T follicular helper cell (primary cell): ENCODE results near the gene CDKN3.

Source experiments
- DNase-seq: peaks from one replicate; pipeline ENCODE4 v3.0.0-alpha.2; 2020; ENCODE audit warnings: low read depth
- total RNA-seq, 2 experiments: gene quantifications; one replicate each; lab custom pipeline; 2026; lab: John Stamatoyannopoulos, UW

The CDKN3 gene, protein sequence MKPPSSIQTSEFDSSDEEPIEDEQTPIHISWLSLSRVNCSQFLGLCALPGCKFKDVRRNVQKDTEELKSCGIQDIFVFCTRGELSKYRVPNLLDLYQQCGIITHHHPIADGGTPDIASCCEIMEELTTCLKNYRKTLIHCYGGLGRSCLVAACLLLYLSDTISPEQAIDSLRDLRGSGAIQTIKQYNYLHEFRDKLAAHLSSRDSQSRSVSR
- 0.78 to 1.1 reads per million in 2 experiments for total RNA-seq

GRCh38 chr14:54396493-54397335 lies at the start of gene CDKN3:
CDKN3 (plus strand) TSS chr14:54397007; CDS start chr14:54397069, 62 bp downstream.
- DNase-seq, result peak; percentile 95

- no peak for DNase-seq
Measured at GRCh38 chr14:54347044-54347443, 49.8 kb upstream of the CDKN3 start.

- DNase-seq, result no peak
Measured at GRCh38 chr14:54348001-54348611, 48.7 kb upstream of the CDKN3 start.

DNA sequence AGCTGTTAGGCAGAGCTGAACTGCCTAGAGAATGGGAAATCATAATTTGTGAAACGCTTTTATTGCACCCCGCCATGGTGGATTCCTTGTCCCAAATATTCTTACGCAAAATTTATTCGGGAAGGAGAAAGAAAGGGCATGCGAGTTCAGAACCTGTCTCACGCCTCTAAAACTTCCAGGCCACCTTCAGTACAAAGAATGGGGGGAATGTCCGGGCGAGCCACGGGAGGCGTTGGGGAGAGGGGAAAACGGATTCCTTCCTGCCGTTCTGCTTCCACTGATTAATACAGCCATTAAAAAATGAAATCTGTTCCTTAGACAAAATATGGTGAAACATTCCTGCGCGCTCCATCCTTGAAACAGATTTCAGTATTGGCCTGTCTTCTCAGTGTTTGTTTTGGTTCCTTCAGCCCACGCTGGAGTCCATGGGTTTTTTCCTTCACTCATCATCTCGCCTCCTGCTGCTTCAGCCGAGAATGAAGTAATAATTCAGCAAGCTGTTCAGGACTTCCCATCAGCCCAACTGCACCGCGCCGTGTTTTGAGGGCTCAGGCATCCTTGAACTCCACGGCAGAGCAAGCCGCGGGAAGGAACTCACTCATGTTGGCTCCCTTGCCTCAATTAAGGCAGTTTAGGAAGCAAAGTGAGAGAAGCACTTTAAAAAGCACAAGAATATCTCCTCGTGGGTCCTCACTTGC lies 47.7 kb upstream of the CDKN3 start:
- DNase-seq, result no peak

DNA sequence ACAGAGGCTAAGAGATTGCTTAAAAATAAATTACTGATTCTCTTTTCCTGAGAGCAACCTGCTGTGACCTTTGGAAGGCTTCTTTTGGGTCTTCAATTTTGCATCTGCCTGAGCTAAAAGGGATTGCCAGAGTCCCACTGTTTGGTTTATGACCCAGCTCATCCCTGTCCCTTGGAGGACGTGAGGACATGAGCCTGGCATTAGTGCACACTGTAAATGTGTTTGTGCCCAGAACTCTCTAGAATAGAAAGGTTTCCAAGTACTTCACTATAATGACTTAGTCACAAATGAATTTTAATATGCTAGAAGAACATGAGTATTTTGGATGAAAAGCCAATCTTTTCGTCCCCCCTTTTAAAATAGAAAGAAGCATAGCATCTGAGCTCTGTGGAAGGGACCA lies 47.1 kb upstream of the CDKN3 start:
- no peak for DNase-seq

DNA sequence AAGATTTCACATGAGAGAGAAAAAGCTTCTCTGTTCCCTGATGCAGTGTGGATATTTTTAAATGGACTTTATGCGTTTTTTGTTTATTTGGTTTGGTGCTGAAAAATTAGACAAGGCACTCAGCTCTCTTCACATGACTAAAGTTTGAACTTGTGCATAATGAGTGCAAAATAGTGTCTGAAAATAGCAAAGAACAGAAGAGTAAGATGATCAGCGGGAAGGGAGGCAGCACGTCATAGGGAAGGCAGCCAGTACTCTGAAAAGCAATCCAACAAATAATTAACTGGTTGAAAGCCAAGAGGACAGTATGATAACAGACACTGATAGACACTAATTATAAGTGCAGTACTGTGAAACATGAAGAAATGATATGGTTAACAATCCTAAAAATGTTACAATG lies 46.6 kb upstream of the CDKN3 start:
- DNase-seq, result no peak

DNA sequence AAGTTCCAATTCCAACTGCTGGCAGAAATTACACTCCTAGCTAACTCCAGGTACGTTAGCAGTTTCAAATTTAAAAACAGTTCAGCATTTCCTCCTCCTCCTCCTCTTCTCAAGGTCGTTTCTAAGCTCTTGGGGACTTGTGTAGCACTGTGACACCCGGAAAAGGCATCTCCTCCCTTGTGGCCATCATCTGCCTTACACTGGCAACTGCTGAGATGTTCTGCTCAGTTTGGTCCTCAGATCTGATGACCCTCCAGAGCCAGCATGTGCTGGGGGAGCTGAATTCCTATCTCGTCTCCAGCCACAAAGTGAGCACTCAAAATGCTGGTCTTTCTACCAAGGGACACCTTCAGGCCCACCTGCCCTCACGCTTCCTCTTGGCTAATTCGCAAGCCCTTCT lies 43.5 kb upstream of the CDKN3 start:
- no peak for DNase-seq

GRCh38 chr14:54353694-54354093 lies 43.1 kb upstream of the CDKN3 start:
- DNase-seq, result no peak

- DNase-seq, result no peak
Measured at GRCh38 chr14:54354096-54354495, 42.7 kb upstream of the CDKN3 start.

DNA sequence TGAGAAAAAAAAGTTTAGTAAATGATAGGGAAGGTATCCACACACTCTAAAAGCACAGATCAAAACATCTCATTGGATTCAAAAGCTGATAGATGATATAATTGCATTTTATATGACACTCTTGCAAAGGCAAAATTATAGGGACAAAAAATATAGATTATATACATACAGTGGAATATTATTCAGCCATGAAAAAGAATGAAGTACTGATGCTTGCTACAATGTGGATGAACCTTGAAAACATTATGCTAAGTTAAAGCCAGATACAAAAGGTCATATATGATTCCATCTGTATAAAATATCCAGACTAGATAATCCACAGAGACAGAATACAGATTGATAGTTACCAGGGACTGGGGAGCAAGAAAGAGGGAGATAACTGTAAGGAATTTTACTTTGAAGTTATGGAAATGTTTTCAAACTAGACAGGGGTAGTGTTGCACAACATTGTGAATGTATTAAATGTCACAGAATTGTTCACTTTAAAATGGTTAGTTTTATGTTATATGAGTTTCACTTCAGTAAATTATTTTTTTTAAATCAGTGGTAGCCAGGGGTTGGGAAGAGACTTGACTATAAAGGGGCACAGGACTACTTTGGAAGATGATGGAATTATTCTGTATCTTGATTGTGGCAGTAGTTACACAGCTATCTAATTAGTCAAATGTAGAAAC lies 41.7 kb upstream of the CDKN3 start:
- DNase-seq, result no peak

DNA sequence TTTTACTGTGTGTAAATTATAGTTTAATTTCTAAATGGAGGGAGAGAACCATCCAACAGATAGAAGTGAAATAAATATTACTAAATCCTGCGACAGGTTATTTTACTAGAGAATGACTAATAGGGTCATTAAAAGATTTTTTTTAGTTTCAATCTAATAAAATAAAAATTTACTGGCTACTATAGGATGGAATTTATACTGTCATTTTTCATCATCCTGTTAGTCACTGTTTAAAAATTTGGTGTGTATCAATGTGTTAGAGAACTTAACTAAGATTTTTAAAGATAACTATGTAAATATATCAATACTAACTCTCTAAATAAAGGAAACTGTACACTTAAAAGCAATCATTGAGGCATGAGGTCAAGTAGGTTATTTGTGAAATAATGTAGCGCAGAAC lies 41.1 kb upstream of the CDKN3 start:
- DNase-seq, result no peak

GRCh38 chr14:54356172-54356571 lies 40.6 kb upstream of the CDKN3 start:
- DNase-seq, result no peak

- DNase-seq, result no peak
Measured at GRCh38 chr14:54360667-54361066, 36.1 kb upstream of the CDKN3 start.

DNA sequence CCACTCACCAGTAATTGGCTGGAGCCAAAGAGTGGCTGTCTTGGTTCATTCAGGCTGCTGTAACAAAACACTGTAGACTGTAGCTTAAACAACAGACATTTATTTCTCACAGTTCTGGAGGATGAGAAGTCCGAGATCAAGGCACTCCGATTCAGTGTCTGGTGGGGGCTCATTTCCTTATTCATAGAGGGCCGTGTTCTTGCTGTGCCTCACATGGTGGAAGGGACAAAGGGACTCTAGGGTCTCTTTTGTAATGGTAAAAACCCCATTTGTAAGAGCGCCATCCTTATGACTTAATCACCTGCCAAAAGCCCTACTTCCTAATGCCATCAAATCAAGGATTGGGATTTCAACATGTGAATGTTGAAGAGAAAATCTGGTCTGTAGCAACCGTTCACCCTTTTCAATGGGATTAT lies 34.7 kb upstream of the CDKN3 start:
- DNase-seq, result no peak

GRCh38 chr14:54362759-54363437 lies 33.9 kb upstream of the CDKN3 start:
- no peak for DNase-seq

DNA sequence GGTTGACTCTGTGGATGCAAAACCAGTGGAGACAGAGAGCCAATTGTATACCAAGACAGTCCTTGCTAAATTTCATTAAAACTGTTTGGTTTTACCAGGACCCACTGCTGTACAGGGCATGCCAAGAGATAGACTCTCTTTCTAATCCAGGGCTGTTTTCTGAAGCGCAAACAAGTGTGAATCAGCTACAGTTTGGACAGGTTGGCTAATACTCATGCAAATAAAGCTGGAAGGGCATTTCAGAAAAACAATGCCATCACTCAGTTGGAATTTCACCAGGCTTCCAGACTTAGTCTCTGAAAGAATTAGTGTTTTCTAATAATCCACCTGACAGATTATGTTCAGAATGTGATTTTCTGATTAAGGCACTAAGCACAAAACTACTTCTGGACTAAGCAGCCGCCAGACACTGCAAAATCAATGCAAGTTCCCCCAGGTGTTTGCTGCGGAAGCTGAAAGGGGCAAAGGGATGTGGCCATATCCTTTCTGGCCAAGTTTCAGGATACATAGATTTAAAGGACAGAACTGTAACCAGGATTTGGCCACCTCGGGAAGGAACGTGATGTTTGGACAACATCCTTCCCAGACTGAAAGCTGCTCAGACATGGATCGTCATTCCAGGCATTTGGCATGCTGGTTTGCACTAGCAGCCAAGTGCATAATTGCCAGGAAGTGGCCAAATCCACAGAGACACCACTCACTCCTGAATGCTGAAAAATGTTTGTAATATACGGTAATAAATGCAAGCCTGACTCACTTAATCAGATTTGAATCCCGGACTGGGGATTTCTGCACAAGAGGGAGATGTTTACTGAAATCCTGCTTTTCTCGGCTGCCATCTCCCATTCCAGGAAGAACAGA lies 32.0 kb upstream of the CDKN3 start:
- DNase-seq, result no peak

DNA sequence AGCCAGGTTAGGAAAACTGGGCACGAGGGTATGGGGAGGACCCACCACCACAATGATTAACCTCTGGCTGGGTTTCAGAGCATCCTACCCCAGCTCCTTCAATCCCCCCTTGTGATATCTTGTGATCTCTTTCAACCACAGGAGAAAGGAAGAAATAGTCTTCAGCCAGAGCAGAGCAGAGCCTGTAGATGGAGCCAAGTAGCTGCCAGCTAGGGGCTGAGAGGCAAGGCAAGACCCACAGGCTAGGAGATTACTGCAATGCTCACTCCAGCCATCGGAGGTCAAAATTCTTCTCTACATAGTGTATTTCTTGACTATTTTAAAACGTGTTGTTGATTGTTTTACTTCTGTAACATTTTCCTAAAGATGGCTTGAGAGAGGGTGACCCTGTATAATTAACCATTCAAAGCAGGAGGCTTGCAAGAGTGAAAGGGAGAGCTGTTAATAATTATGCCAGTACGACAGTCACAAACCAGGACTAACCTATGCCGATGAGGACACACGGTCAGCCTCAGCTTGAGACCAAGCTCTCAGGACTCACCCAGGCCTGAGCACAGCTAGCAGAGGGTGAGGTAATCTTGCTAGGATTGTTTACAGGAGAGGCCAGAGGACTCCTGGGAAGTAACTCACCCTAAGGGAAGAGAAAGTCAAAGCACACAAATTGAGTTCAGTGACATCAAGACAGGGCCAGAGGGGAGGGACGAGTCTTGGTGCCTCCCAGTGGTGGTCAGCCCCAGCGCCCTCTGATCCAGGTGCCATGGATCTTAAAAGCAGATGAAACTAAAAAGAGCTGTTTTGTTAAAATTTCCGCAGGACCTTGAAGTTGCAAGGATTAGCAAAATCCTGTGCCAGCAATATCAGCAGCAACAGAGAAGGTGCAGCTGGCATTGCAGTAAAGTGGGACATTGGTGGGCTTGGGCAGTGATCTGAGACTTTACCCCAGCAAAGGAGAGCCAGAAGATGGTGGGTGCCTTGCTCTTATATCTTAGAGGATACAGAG lies 29.8 kb upstream of the CDKN3 start:
- DNase-seq, result peak; percentile 4

DNA sequence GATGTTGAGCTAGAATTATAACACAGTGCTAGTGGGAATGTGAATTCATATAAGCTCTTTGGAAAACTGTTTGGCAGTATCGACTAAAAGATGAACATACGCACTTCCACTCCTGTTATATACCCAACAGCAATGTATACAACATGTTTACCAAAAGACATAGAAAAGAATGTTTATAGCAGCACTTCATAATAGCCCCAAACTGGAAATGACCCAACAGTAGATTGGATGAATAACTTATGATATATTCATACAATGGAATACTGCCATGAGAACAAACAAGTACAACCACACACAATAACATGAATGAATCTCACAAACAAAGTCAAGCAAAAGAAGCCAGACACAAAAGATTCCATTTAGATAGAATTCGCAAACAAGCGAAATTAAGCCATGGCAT lies 28.5 kb upstream of the CDKN3 start:
- no peak for DNase-seq

- DNase-seq, result no peak
Measured at GRCh38 chr14:54369343-54369742, 27.5 kb upstream of the CDKN3 start.
